ENCODE measurements around the gene SENP1. TPM values are rescaled to one million over a fixed set of nuclear protein-coding genes. Genes with fewer than 3 reads are reported as not detected.

Gene SENP1
- total RNA-seq, 6 donors from 2014 or later: 6.3 to 27.3 (median 13.5) TPM

DNA sequence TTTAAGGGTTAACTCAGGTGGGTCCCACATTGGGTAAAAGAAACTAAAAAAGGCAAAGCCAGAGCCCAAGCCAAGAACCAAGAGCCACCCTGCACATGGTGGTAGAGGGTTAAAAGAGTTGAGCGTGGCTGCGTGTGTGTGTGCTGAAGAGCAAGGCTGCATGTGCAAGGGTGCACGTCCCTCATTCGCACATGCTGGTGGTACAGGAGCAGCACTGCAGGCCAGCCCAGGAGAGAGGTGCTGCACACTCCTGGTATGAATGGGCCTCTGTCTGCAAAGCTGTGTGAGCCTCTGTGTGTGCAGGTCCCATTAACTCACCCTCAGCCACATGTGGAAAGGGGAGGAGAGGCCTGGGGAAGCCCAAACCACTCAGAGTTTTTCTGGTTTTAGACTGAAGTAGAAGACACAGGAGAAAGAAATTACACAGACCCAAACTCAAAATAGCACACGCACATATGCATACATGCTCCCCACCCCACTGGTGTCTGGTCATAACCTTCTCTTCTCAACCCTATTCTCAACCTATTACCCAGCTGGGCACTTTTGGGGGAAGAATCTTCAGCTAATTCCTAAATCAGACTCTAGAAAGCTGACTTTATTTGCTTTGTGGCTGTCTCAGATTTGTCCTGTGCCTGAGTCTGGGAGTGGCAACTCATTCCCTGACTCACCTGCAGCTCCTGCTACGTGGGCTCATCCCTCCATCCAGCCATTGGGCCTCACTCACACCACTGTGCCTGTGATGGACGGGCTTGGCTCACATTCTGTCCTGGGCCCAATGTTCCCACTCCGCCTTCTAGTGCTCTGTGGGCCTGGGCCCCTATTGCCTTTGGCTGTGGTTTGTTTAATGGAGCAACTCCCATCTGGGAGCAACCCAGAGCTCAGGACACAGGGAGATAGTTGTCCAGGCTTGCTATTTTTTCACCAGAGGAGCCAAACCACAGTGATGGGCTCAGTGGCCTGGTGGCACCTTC lies 70.8 kb downstream of the SENP1 start:
- no peak for TF ChIP-seq POLR2A (IDR thresholded peaks at IDR 0.05)
- TF ChIP-seq EP300 (IDR thresholded peaks at IDR 0.05): no peak
- TF ChIP-seq, protein P1, sequence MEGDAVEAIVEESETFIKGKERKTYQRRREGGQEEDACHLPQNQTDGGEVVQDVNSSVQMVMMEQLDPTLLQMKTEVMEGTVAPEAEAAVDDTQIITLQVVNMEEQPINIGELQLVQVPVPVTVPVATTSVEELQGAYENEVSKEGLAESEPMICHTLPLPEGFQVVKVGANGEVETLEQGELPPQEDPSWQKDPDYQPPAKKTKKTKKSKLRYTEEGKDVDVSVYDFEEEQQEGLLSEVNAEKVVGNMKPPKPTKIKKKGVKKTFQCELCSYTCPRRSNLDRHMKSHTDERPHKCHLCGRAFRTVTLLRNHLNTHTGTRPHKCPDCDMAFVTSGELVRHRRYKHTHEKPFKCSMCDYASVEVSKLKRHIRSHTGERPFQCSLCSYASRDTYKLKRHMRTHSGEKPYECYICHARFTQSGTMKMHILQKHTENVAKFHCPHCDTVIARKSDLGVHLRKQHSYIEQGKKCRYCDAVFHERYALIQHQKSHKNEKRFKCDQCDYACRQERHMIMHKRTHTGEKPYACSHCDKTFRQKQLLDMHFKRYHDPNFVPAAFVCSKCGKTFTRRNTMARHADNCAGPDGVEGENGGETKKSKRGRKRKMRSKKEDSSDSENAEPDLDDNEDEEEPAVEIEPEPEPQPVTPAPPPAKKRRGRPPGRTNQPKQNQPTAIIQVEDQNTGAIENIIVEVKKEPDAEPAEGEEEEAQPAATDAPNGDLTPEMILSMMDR (IDR thresholded peaks at IDR 0.05): no peak
- no peak for TF ChIP-seq POLR2AphosphoS5 (IDR thresholded peaks at IDR 0.05)
- no peaks in the 10 kb centered on the region for H3K36me3 ChIP-seq
- H3K27me3 ChIP-seq: no peaks in the 10 kb centered on the region
- H3K27ac ChIP-seq: no peak overlapping the region
- ATAC-seq (ENCODE audit: low FRiP score in 2 of 2) (no peak), DNase-seq (no peak)
- peaks cover 0 to 9% (median 0%) of the 10 kb centered on the region in 4 donors for H3K4me1 ChIP-seq
- 95 to 99% methylated on average over 8 of the region's 8 CpGs for WGBS, 2 donors
- no peak overlapping the region for H3K4me3 ChIP-seq
- no peaks in the 10 kb centered on the region for H3K9me3 ChIP-seq

- TF ChIP-seq POLR2A (IDR thresholded peaks at IDR 0.05) (no peak), EP300 (IDR thresholded peaks at IDR 0.05) (no peak), POLR2AphosphoS5 (IDR thresholded peaks at IDR 0.05) (no peak)
- TF ChIP-seq, protein P1 (IDR thresholded peaks at IDR 0.05): no peak
- ATAC-seq (ENCODE audit: low FRiP score in 2 of 2) (no peak), DNase-seq (no peak)
- H3K27me3 ChIP-seq: no peaks in the 10 kb centered on the region
- 100% methylated on average over 1 of the region's 1 CpG; no CpG with 5 or more reads in 1 of the 2 donors for WGBS, 2 donors
- H3K9me3 ChIP-seq: no peaks in the 10 kb centered on the region
- no peak overlapping the region for H3K4me3 ChIP-seq
- peaks cover 0 to 9% (median 0%) of the 10 kb centered on the region in 4 donors for H3K4me1 ChIP-seq
- H3K27ac ChIP-seq: no peak overlapping the region
- H3K36me3 ChIP-seq: no peaks in the 10 kb centered on the region
These were observed 72.4 kb downstream of the SENP1 start for GRCh38 chr12:48033451-48033850.

- 89 to 100% methylated on average over 1 of the region's 1 CpG for WGBS, 2 donors
- TF ChIP-seq POLR2A (IDR thresholded peaks at IDR 0.05): no peak
- TF ChIP-seq, protein P1 (IDR thresholded peaks at IDR 0.05): no peak
- TF ChIP-seq POLR2AphosphoS5 (IDR thresholded peaks at IDR 0.05): no peak
- TF ChIP-seq EP300 (IDR thresholded peaks at IDR 0.05): no peak
- no peaks in the 10 kb centered on the region for H3K9me3 ChIP-seq
- ATAC-seq (ENCODE audit: low FRiP score in 2 of 2): no peak
- no peak overlapping the region for H3K4me3 ChIP-seq
- no peaks in the 10 kb centered on the region for H3K27me3 ChIP-seq
- H3K36me3 ChIP-seq: no peaks in the 10 kb centered on the region
- no peak overlapping the region for H3K27ac ChIP-seq
- H3K4me1 ChIP-seq: peaks cover 0 to 6% (median 0%) of the 10 kb centered on the region in 4 donors
- DNase-seq: no peak
These were observed 73.3 kb downstream of the SENP1 start for GRCh38 chr12:48032597-48032996.

- Histone ChIP-seq H3K4me3 (no peak overlapping the region), H3K9me3 (no peaks in the 10 kb centered on the region), H3K27ac (no peak overlapping the region), H3K4me1 (no peaks in the 10 kb centered on the region), H3K36me3 (no peaks in the 10 kb centered on the region), H3K27me3 (no peaks in the 10 kb centered on the region)
- WGBS, 2 donors: 93 to 94% methylated on average over 12 of the region's 12 CpGs
- DNase-seq (no peak), ATAC-seq (ENCODE audit: low FRiP score in 2 of 2) (no peak)
- no peak for TF ChIP-seq POLR2AphosphoS5 (IDR thresholded peaks at IDR 0.05)
- TF ChIP-seq, protein P1 (IDR thresholded peaks at IDR 0.05): no peak
- no peak for TF ChIP-seq EP300 (IDR thresholded peaks at IDR 0.05)
- no peak for TF ChIP-seq POLR2A (IDR thresholded peaks at IDR 0.05)
These were observed 74.5 kb downstream of the SENP1 start for GRCh38 chr12:48031135-48031960.
